Right lobe of liver (tissue), 4 donors: Measurements from ENCODE around the gene NREP.

ENCODE experiments used
- CTCF ChIP-seq, 4 donors: fragments of 200-600 bp in 3 of 4; fragments of 450-650 bp in 1 of 4; IDR thresholded peaks; one replicate each; pipeline versions ENCODE4 v1.5.1 to v1.8.0; 2016 to 2022; ENCODE audit warnings: antibody characterized with exemption in 4 of 4, mild to moderate bottlenecking in 2 of 4
- POLR2A ChIP-seq: fragments of 450-650 bp; IDR thresholded peaks from one replicate; pipeline ENCODE4 v1.6.1; 2017; ENCODE audit warnings: antibody characterized with exemption, mild to moderate bottlenecking
- donor health status: DM: no; HTN: no; CAD: no.
- donor health status: DM: no; HTN: no; CAD: no.
- donor health status: DM: no; HTN: yes; CAD: no.

GRCh38 chr5:111697881-111698757, 58.9 kb downstream of the NREP start:
- TF ChIP-seq CTCF (IDR thresholded peaks at IDR 0.05) (peak in 1 of 4 donors; percentile 7), POLR2A (no peak)
